Hematopoietic multipotent progenitor cell treated with erythropoietin and hydrocortisone succinate and interleukin-3 and kit ligand, for 4 days (in vitro differentiated cells): ENCODE measurements around the gene TANC1.

Experiments used
- DNase-seq: peaks from one replicate; pipeline ENCODE4 v3.0.0-alpha.2; 2015

Gene TANC1

GRCh38 chr2:158968396-158969161, at the start of gene TANC1:
TANC1 (plus strand) TSS chr2:158968640; CDS start chr2:159065911, 97,271 bp downstream.
- peak; percentile 96 for DNase-seq

- no peak for DNase-seq
Measured at GRCh38 chr2:158921599-158922408, 46.6 kb upstream of the TANC1 start.

- DNase-seq, result no peak
Measured at GRCh38 chr2:158922601-158923000, 45.8 kb upstream of the TANC1 start.

- DNase-seq, result no peak
Measured at GRCh38 chr2:158923180-158923594, 45.3 kb upstream of the TANC1 start.

- DNase-seq, result no peak
Measured at GRCh38 chr2:158923641-158924040, 44.8 kb upstream of the TANC1 start.

GRCh38 chr2:158926478-158926948, 41.9 kb upstream of the TANC1 start:
- DNase-seq, result no peak

GRCh38 chr2:158928515-158928914, 39.9 kb upstream of the TANC1 start:
- no peak for DNase-seq

- DNase-seq, result no peak
Measured at GRCh38 chr2:158928965-158929364, 39.5 kb upstream of the TANC1 start.

GRCh38 chr2:158931572-158931971, 36.9 kb upstream of the TANC1 start:
- peak; percentile 6 for DNase-seq

GRCh38 chr2:158932131-158932645, 36.3 kb upstream of the TANC1 start:
- no peak for DNase-seq

- DNase-seq, result no peak
Measured at GRCh38 chr2:158934170-158934569, 34.3 kb upstream of the TANC1 start.

- DNase-seq, result no peak
Measured at GRCh38 chr2:158935617-158936016, 32.8 kb upstream of the TANC1 start.

GRCh38 chr2:158936978-158937377, 31.5 kb upstream of the TANC1 start:
- DNase-seq, result no peak

- DNase-seq, result no peak
Measured at GRCh38 chr2:158940356-158940755, 28.1 kb upstream of the TANC1 start.

GRCh38 chr2:158943973-158944372, 24.5 kb upstream of the TANC1 start:
- DNase-seq, result no peak

GRCh38 chr2:158948964-158949699, 19.3 kb upstream of the TANC1 start:
- no peak for DNase-seq

GRCh38 chr2:158953454-158953853, 15.0 kb upstream of the TANC1 start:
- no peak for DNase-seq

GRCh38 chr2:158953926-158954763, 14.3 kb upstream of the TANC1 start:
- peak; percentile 91 for DNase-seq

- no peak for DNase-seq
Measured at GRCh38 chr2:158955842-158956365, 12.5 kb upstream of the TANC1 start.

GRCh38 chr2:158958365-158958764, 10.1 kb upstream of the TANC1 start:
- DNase-seq, result no peak

GRCh38 chr2:158960193-158960592, 8.2 kb upstream of the TANC1 start:
- no peak for DNase-seq

- no peak for DNase-seq
Measured at GRCh38 chr2:158962074-158962473, 6.4 kb upstream of the TANC1 start.
